Activated CD4-positive, CD25-positive, alpha-beta regulatory T cell treated with anti-CD3 and anti-CD28 coated beads, Interleukin-2, amount 50 U/mL, for 16 hours (primary cell): ENCODE measurements around the gene SLC22A7.

ENCODE experiments used
- DNase-seq: peaks from one replicate; pipeline ENCODE4 v3.0.0-alpha.2; 2020; ENCODE audit warnings: low read depth, low spot score

Gene SLC22A7

DNA sequence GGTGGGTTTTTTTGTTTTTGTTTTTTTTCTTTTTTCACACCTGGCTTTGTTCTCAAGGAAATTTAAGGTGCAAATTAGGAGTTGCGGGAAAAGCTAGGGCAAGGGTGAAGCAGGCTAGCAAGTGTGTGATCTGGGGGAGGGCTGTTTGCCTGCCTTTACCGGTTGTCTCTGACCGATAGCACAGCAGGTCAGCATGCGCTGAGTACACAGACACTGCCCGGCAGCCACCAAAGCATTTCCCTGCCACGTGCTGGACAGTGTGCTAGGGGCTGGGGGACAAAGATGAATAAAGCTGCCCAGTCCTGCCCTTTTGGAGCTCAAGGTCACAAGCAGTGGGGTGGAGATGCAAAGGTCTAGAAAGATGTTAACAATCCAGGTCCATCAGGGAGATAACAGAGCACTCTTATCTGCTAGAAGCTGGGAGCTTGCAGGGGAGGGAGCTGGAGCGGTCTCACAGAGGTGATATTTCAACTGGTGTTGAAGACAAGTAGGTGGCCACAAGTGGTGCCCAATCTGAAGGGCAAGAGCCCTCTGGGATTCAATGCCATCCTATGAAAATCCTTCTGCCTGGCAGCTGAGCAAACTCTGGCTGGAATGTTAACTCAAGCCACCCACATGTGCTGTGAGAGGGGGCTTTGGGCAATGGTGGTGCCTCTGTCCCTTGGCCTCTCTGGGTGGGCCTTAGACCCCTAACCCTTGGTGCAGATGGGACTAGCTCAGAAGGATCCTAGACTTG, 30.3 kb upstream of the SLC22A7 start:
- no peak for DNase-seq

DNA sequence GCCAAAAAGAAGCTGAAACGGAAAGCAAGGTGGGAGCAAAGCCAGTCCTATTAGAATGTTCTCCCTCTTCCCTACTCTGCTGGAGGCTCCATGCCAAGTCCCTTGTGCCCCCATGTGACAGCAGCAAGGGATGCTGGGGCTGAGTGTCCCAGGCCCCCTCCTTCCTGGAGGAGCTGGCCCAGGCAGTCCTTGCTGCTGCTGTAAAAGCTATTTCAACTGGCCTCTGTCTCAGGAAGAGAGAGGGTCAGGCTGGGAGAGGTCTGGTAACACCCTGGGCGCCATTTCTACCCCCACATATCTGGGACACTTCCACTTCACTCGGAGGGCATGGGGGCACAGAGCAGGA, 29.7 kb upstream of the SLC22A7 start:
- DNase-seq, result no peak

DNA sequence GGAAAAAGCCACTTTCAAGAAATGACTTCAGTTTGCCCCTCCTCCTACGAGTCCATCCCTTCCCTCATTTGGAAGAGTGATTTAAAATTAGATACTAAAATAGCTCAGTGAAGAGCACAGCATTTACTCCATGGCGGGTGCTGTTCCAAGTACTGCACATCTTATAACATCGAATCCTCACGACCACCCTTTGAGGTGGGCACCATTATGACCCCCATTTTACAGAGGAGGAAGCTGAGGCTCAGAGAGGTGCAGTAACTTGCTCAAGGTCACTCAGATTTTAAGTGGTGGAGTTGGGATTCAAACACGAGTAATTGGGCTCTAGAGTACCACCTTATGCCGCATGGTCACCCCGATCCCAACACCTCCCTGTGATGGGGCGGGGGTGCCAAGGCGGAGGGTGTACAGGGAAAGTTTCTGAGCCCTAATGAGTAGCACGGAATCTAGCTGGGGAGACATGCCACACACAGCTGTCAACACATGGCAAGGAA, 29.2 kb upstream of the SLC22A7 start:
- DNase-seq, result no peak

DNA sequence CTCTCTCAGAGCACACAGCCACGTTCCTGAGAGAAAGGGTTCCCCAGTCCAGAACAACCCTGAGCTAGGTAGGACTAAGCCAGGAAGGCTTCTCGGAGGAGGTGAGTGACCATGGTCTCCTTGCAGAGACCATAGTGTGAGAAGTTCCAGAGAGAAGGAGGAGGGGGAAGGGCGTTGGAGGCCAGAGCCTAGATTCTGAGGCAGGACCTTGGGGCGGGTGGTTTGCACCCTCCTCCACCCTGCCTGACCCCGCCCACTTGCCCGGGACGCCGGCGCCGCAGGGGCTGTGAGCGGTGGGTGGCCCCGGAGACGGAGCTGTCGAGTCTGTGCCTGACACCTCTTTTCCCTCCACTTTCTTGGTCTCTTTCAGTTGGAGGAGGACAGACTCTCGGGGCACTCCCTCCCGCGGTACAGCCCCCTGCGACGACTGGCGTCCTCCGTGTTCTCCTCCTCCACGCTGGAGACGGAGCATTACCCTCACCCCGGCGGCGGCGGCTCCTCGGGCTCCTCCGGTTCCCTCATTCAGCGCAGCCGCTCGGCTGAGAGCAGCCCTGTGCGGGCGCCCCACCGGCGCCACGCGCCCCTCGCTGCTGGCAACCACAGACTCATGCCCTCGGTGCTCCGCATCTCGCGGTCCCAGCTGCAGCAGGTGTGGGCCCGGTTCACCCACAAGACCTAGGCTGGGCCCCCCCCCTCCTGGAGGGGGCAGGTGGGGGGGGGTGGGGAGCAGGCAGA, 28.6 kb upstream of the SLC22A7 start:
- no peak for DNase-seq

- no peak for DNase-seq
These were observed 26.8 kb upstream of the SLC22A7 start for GRCh38 chr6:43271103-43271815.

GRCh38 chr6:43271944-43272343, 26.1 kb upstream of the SLC22A7 start:
- no peak for DNase-seq

DNA sequence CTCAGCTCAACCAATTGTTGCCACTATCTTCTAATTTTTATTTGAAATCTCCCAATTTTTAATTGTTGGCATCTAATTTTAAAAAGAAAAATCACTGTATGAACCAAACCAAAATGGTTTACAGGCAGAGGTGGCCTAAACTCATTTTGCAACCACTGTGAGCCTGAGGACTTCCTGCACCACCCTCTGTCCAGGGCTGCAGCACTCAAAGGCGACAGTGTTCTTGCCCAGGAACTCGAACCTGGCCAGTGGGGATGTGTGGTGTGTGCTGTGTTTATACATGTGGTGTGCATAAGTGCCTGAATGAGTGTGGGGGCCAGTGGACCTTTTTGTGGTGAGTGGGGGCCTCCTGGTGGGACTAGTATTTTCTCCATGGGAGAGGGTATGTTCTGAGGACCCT, 24.4 kb upstream of the SLC22A7 start:
- DNase-seq, result no peak

DNA sequence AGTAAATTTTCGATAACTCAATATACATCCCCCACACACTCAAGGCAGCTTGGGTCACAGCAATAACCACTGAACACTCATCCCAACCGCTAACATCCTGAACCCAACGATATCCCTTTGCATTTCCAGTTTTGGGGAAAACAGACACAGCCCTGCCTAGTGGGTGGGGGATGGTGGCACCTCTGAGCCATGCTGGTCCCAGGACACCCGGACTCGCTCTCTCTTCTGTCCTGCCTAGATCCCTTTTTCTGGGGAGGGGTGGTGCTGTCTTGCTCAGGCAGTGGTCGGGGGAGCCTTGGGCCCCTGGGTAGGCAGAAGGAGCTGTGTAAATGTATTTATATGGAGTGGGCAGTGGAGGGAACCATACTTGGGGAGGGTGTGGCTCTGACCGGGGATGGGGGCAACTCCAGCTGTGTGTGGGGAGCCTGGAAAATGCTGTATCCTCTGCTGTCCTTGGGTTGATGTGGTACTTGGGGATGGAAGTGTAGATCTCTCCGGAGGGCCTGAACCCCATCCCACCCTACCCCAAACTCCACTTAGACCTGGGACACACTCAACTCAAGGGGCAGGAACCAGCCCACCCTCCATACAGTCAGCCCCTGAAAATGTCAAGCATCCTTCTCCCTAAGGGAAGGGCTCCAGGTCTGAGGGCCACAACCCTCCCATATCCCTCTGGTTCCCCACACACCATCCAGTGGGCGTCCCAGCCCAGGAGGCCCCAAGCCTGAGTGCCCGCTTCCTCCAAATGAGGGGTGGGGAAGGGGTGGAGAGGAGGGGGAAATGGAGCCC, 23.7 kb upstream of the SLC22A7 start:
- DNase-seq, result no peak

DNA sequence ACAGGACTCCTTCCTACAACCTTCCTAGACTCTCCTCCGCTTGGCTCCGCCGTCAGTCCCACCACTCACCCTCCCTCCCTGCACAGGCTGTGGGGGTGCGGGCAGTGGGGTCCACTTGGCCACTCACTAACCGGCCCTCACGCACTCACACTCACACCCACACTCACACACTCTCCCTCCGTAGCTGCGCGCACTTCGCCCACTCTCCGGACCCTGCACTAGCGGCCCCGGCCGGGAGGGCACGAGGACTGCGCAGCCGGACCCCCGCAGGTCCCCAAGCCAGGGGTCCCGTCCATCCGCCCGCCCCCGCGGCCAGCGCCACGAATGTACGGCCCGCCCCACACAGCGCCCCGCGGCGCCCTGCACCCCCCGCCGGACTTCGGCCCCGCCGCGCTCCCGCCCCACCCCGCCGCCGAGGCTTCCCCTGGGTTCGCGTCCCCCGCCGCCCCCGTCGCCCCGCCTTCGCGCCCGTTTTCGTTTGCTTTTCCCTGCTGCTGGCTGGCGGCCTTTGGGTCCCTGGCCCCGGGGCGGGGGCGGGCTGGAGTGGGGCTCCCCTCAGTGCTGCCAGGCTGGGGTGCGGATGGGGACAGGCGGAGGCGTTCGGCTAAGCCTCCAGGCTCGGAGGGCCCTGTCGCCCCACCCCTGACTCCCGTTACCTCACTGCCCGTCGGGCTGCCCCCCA, 23.0 kb upstream of the SLC22A7 start:
- no peak for DNase-seq

- no peak for DNase-seq
These were observed 22.1 kb upstream of the SLC22A7 start for GRCh38 chr6:43275801-43276576.

- no peak for DNase-seq
These were observed 21.3 kb upstream of the SLC22A7 start for GRCh38 chr6:43276577-43277305.

GRCh38 chr6:43277306-43277642, 20.8 kb upstream of the SLC22A7 start:
- DNase-seq, result no peak

DNA sequence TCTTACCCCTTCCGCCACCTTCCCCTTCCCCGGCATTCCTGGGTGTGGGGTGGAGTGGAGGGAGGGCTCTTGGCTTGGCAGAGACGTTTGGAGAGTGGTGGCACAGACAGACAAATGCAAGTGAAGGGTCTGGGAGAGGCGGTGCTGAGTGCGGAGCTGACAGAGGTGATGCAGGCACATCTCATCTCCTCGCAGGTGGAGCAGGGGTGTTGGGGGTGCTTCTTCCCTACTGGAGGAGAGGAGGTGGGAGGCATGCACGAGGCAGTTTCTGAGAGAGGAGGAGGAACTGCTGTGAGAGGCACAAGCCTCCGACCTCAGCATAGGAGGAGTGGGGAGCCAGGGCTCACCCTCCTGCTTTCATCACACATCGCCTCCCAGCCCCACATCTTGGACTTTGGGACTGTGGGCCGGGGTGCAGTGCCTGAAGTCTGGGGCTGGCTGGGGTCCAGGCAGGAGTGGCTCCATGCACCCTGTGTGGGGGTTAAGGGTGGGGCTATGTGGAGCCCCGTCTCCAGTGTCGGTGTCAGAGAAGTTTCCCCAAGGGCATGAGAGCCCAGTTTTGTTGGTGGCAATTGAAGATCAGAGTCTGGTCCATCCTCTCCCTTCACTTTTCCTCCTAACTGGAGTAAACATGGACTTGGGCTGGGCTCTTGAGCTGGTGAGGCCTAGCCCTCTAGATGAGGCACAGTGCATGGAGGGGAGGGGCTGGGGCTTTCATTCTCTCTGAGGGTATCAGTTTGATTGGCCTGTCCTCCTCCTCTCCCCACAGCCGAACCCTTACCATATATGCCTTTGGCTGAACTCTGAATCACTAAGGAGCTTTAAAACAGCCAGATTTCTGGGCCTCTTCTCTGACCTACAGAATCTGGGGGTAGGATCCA, 20.2 kb upstream of the SLC22A7 start:
- DNase-seq, result no peak

DNA sequence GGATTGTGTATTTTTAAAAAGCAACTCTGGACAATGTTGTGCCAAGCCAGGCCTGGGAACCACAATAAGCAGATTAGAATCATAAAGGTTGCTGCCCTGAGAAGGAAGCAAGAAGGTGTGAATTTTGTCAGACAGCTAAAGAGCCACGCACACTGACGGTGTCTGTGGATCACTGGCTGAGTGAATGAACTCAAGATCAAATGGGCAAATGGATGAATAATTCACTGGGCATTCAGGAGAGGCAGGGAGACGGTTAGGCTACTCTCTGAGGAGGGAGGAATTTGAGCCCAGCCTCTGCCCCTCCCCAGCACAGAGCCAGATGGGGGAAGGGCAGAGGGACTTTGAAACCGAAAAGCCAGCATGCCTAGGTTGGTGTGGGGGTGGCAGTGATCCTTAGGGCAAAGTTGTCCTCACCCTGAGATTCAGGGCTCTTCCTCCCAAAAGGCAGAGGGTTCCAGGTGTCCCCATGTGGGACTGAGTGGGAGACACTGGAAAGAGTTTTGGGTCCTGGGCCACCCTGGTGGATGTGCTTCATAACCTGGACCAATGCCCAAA, 19.5 kb upstream of the SLC22A7 start:
- DNase-seq, result no peak

GRCh38 chr6:43280234-43280633, 17.8 kb upstream of the SLC22A7 start:
- no peak for DNase-seq

GRCh38 chr6:43282060-43282459, 16.0 kb upstream of the SLC22A7 start:
- DNase-seq, result no peak

GRCh38 chr6:43282636-43283513, 15.2 kb upstream of the SLC22A7 start:
- DNase-seq, result no peak

- no peak for DNase-seq
These were observed 14.6 kb upstream of the SLC22A7 start for GRCh38 chr6:43283514-43283901.
